ENCODE measurements around the gene SLITRK2. TPM values are rescaled to one million over a fixed set of nuclear protein-coding genes. Genes with fewer than 3 reads are reported as not detected.

SLITRK2 gene
- total and polyA plus RNA-seq, 2 experiments from 2014 or later, result 0.03 to 0.16 TPM

DNA sequence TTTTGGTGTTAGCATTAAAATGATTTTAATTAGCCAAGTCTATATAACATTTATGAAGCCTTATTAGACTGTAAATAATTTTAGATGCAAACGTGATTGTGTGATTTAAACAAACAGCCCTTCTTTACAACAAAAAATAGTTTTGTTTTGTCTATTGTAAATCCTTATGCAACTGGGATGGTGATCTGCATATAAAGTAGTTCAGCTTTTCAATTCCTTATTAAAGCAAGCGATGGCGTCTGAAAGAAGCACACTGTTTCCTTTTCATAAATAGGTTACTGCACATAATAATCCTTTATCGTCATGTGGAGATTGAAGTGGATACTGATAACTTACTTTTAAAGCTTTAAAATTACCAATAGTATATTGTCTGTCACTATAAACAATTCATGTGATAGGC lies 8.8 kb downstream of the SLITRK2 start:
- Histone ChIP-seq H3K36me3 (replicated peaks; ENCODE audit: insufficient read depth, low read depth) (no peaks in the 10 kb centered on the region), H3K4me3 (no peak overlapping the region), H3K27me3 (peaks cover 14% of the 10 kb centered on the region), H3K9me3 (ENCODE audit: low read depth) (no peaks in the 10 kb centered on the region), H3K4me1 (ENCODE audit: insufficient read depth) (no peaks in the 10 kb centered on the region), H3K9me2 (replicated peaks; ENCODE audit: insufficient read depth) (no peaks in the 10 kb centered on the region), H4K20me1 (ENCODE audit: insufficient read depth, poor library complexity, severe bottlenecking) (no peaks in the 10 kb centered on the region), H3K79me2 (no peaks in the 10 kb centered on the region), H2AFZ (no peak overlapping the region), H3K4me2 (no peak overlapping the region), H3K27ac (no peak overlapping the region)
- WGBS (ENCODE audit: low lambda C conversion rate, missing lambda C conversion rate), result 66% methylated on average over 4 of the region's 4 CpGs
- TF ChIP-seq EZH2 (IDR thresholded peaks at IDR 0.05; ENCODE audit: borderline replicate concordance) (no peak), EZH2phosphoT487 (IDR thresholded peaks at IDR 0.05; ENCODE audit: low read depth, severe bottlenecking, unreplicated experiment) (no peak)
- TF ChIP-seq, protein P1, sequence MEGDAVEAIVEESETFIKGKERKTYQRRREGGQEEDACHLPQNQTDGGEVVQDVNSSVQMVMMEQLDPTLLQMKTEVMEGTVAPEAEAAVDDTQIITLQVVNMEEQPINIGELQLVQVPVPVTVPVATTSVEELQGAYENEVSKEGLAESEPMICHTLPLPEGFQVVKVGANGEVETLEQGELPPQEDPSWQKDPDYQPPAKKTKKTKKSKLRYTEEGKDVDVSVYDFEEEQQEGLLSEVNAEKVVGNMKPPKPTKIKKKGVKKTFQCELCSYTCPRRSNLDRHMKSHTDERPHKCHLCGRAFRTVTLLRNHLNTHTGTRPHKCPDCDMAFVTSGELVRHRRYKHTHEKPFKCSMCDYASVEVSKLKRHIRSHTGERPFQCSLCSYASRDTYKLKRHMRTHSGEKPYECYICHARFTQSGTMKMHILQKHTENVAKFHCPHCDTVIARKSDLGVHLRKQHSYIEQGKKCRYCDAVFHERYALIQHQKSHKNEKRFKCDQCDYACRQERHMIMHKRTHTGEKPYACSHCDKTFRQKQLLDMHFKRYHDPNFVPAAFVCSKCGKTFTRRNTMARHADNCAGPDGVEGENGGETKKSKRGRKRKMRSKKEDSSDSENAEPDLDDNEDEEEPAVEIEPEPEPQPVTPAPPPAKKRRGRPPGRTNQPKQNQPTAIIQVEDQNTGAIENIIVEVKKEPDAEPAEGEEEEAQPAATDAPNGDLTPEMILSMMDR (IDR thresholded peaks at IDR 0.05; ENCODE audit: poor library complexity), result no peak
- DNase-seq (ENCODE audit: low spot score), result no peak

DNA sequence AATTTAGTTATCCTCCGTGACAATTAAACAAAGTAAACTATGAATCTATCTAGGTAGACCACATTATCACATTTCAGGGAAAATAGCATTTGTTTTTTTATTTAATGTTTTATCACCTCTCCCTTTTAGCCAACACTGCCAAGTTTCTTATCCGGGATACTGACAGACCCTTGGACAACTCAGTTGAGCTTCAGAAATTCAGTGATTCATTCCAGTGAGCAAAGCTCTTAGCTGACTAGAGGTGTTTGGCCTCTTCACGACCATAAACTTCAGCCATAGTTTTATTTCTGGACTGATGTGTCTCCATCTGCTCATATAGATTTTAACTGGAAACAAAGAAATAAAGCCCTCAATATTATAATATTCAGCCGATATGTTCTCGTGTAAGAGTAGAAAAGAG lies 15.2 kb downstream of the SLITRK2 start:
- DNase-seq (ENCODE audit: low spot score), result no peak
- H3K27ac ChIP-seq, result no peak overlapping the region
- no peaks in the 10 kb centered on the region for H3K9me2 ChIP-seq (replicated peaks; ENCODE audit: insufficient read depth)
- H4K20me1 ChIP-seq (ENCODE audit: insufficient read depth, poor library complexity, severe bottlenecking), result no peaks in the 10 kb centered on the region
- WGBS (ENCODE audit: low lambda C conversion rate, missing lambda C conversion rate), result 66% methylated on average over 5 of the region's 5 CpGs
- H3K4me3 ChIP-seq, result no peak overlapping the region
- no peaks in the 10 kb centered on the region for H3K27me3 ChIP-seq
- H3K4me1 ChIP-seq (ENCODE audit: insufficient read depth), result no peaks in the 10 kb centered on the region
- H3K36me3 ChIP-seq (replicated peaks; ENCODE audit: insufficient read depth, low read depth), result no peaks in the 10 kb centered on the region
- TF ChIP-seq, protein P1 (IDR thresholded peaks at IDR 0.05; ENCODE audit: poor library complexity), result no peak
- no peak for TF ChIP-seq EZH2 (IDR thresholded peaks at IDR 0.05; ENCODE audit: borderline replicate concordance)
- TF ChIP-seq EZH2phosphoT487 (IDR thresholded peaks at IDR 0.05; ENCODE audit: low read depth, severe bottlenecking, unreplicated experiment), result no peak
- H3K79me2 ChIP-seq, result no peaks in the 10 kb centered on the region
- no peaks in the 10 kb centered on the region for H3K9me3 ChIP-seq (ENCODE audit: low read depth)
- no peak overlapping the region for H2AFZ ChIP-seq
- no peak overlapping the region for H3K4me2 ChIP-seq

DNA sequence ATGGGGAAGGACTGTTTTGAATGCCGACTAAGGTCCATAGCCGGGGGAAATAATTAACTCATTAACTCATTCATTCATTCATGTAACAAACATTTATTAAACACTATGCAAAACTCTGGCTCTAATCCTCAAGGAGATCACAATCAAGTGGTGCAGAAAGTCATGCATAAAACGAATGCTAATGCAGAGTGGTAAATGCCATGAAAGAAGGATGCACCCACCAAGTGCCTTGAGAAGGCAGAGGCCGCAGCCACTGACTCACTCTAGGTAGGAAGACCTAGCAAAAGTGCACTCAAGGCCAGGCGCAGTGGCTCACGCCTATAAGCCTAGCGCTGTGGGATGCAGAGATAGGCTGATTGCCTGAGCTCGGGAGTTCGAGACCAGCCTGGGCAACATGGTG lies 22.9 kb downstream of the SLITRK2 start:
- no peak overlapping the region for H3K4me2 ChIP-seq
- H3K36me3 ChIP-seq (replicated peaks; ENCODE audit: insufficient read depth, low read depth), result no peaks in the 10 kb centered on the region
- no peaks in the 10 kb centered on the region for H3K27me3 ChIP-seq
- no peak for DNase-seq (ENCODE audit: low spot score)
- 84% methylated on average over 9 of the region's 9 CpGs for WGBS (ENCODE audit: low lambda C conversion rate, missing lambda C conversion rate)
- no peak overlapping the region for H3K4me3 ChIP-seq
- no peaks in the 10 kb centered on the region for H3K79me2 ChIP-seq
- H3K9me2 ChIP-seq (replicated peaks; ENCODE audit: insufficient read depth), result no peaks in the 10 kb centered on the region
- no peaks in the 10 kb centered on the region for H3K9me3 ChIP-seq (ENCODE audit: low read depth)
- H3K27ac ChIP-seq, result no peak overlapping the region
- H2AFZ ChIP-seq, result no peak overlapping the region
- TF ChIP-seq, protein P1 (IDR thresholded peaks at IDR 0.05; ENCODE audit: poor library complexity), result no peak
- peaks cover 9% of the 10 kb centered on the region for H3K4me1 ChIP-seq (ENCODE audit: insufficient read depth)
- H4K20me1 ChIP-seq (ENCODE audit: insufficient read depth, poor library complexity, severe bottlenecking), result no peaks in the 10 kb centered on the region
